NCI-H1436 (cell line): ENCODE data around the gene NUDT14.

Experiments
- DNase-seq: peaks from one replicate; lab custom pipeline; 2025; lab: John Stamatoyannopoulos, UW

NUDT14 gene

DNA sequence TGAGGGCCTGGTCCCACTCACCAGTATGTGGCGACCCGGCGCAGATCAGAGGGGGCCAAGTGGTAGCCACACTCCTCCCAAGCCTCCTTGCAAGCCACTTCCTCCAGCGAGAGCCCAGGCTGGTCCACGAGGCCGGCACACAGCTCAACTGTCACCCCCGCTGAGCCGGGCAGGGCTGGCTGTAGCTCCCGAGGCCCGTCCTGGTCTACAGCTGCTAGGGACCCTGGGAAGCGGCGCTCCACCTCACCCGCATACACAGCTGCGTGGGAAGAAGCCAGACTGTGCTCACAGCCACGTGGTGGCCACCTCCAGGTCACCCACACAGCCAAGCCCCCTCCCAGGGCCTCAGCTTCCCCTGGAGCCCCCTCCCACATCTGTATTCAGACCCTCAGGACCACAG, 4.6 kb downstream of the NUDT14 start:
- DNase-seq = no peak

- no peak for DNase-seq
Measured at GRCh38 chr14:105173901-105174894, 6.9 kb downstream of the NUDT14 start.

- DNase-seq = no peak
Measured at GRCh38 chr14:105173145-105173544, 8.0 kb downstream of the NUDT14 start.

DNA sequence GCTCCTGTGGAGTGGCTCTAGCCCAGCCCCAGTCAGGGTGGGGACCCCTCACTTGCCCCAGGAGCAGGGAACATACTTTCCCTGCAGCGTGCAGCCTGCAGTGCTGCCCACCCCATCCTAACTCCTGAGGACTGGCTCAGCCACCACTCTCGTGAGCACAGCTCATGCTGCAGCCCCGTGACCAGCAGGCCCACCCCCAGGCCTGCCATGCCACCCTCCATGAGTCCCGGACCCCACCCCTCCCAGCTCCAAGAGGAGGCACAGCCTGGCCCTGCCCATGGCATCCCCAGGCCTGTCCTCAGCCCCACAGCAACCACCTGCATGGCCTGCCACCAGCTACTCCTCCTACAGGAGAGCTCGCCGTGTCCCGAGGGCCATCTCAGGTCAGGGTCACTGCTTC, 8.6 kb downstream of the NUDT14 start:
- no peak for DNase-seq

DNA sequence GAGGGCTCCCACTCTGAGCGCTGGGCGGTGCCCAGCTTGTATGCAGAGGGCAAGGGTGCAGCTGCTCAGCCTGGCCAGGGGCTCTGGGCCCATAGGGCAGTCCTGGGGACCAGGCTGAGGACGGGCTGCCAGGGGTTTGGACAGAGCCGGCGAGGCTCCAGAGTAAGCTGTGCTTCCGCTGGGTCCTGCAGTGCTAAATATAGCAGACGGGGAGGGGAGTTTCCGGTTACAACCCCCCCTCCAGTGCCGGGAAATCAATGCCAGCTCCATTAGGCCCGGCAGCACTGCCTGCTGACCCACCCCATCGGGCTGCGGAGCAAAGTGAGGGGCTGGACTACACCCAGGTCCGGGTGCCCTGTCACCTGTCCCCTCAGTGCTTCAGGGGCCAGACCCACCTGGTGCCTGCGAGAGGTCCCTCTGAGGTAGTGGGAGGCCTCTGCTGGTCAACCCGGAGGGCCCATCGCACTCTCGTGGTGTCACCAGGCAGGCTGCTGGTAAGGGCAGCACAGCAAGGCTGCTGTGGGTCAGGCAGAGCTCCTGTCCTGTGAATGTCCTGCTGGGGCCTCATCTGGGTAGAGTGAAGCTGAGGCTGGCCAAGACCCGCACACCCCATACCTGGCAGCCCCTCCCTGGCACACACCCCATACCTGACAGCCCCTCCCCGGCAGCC, 10.0 kb downstream of the NUDT14 start:
- peak; percentile 27 for DNase-seq

DNA sequence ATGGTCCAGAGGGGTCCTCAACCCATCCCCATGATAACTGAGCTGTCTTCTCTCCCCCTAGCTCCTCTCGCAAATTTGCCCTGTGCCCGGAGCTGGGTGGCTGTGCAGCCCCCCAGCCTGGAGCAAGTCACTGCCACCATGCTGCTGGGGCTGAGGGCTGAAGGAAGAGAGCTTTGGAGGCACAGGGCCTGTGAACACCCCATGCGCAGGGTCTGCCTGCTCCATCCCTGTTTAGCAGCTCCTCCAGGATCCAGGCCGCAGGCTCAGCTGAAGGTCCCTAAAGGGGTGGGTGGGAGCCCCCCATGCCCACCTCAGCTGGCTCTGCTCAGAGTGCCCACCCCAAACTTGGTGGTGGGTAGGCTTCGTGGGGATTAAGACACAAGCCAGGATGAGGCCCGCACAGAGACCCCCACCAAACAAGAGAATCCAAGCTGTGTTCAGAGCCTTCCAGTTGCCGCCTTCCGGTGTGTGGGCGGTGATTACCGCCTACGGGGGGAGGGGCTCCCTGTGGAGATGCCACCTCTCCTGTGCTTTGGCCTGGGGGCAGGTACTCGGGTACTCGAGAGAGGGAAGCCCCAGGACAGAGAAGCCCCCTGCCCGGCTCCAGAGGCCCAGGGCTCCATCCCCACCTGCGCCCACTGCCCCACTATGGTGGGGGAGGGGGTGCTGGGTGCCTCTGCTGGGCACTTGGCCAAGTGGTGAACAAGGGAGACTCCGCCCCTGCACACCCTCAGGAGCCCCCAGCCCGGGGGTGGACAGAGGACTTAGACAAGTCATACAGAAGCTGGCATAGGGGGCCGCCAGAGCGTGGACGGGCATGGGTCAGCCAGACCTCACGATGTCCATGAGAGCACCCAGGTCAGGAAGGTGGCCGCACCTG, 11.1 kb downstream of the NUDT14 start:
- DNase-seq = peak; percentile 29

DNA sequence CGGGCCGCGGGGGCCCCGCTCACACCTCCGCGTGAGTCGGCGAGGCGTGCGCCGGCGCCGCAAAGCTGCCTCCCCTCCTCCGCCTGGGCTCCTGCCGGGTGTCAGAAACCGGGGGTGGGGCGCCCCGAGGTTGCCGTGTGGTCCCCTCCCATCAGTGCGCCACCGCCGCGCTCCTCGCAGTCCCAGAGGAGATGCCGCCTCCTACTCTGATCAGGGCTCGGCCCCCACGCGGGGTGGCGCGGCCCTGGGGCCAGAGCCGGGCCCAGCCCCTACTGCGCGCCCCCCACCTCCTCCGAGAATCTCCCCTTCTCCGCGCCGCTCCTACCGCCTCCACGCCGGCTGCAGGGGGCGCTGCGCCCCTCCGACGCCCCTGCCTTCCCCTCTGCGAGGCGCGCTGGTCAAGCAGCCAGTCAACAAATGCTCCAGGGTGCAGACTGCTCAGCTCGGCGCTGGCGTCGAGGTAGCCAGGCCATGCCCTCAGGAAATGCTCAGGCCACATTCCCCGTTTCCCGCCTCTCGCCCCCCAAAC, 12.1 kb downstream of the NUDT14 start:
- DNase-seq = peak; percentile 22

DNA sequence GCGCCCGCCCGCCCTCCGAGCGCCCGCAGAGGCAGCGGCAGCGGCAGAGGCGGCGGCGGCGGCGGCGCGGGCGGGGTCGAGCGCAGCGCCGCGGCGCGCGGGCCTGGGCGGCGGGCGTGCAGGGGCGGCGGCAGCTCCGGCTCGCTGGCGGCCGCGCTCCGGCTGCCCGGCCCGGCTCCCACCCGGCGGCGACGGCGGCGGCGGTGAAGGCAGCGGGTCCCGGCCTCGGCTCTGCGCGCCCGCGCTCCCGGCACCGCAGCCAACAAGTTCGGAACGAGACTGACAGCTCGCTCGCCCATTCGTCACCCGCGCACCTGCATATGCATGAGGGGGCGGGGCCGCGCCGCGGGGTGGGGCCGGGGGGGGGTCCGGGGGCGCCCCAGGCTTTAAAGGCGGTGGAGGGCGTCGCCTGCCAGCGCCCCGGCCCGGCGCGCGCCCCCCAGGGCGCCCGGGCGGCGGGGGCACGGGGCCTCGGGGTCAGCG, 12.6 kb downstream of the NUDT14 start, which contains the start of gene JAG2:
Gene JAG2 (minus strand): TSS at position 281 of the 483 bp plus-strand sequence. CDS start 356 bp downstream, outside the sequence.
- DNase-seq = peak; percentile 53

DNA sequence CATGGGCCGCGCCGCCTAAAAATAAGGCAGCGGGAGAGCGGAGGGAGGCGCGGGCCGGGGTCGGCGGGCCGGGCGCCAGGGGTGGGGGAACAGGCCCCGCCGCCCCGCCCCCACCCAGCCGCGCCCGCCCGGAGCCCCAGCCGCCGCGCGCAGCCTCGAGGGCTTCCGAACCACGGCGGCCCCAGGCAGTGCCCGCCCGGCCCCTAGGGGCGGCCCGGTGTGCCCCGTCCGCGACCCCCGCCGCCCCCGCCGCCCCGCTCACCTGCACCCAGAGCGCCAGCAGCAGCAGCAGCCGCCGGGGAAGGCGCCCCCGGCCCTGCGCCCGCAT, 13.1 kb downstream of the NUDT14 start:
- DNase-seq = no peak

GRCh38 chr14:105167303-105168092, 13.6 kb downstream of the NUDT14 start:
- DNase-seq = no peak

DNA sequence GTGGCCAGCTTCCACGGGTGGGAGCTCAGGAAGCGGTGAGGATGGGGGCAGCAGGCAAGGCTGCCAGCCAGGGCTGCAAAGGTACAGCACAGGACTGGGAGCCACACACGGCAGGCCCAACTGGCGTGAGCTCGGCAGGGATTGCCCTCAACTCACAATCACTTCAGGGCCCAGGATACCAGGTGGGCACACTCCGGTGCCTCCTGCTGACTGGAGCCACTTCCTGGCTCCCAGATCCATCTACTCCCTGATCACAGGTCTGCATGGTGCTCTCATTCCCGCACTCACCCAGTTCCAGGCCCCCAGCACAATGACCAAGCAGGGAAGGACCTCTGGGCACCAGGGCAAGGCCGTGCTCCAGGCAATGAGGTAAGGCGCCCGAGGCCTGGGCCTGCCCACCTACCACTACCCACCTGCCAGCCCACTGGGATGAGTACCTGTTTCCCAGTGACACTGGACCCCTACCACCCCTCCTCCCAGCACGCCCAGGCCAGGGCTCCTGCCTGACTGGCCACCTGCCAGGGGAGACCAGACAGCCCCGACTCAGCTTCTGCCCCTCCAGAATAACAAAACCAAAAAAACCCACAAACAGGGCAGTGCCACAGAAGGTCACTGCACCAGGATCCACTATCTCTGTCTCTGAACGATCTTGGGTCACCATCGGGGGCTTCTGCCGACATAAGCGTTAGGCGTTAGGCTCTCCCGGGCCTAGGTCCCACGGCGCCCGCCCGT, 14.4 kb downstream of the NUDT14 start:
- no peak for DNase-seq

GRCh38 chr14:105165761-105166485, 15.2 kb downstream of the NUDT14 start:
- no peak for DNase-seq

DNA sequence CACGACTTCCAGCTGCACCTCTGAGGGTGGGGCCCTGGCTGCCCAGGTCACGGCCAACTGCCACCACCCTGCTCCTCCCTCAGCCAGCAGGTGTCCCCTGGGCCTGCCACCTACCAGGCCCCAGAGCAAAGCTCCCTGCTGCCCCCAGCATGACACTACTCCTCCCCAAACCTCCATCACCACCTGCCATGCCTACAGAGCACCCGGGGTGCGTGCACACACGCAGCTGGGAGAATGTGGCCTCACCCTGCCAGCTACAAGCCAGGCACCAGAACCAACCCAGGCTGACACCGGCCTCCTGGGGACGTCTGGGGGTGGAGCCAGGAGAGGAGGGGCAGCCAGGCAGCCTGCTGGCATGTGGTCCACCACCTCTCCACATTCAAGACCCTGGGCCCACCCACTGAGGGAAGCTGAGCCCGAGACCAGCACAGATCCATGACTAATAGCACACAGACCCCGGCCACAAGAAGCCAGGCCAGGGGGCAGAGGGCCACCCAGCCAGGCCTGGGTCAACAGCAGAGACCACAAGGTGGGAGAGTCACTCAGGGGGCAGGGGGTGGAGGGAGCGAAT, 15.9 kb downstream of the NUDT14 start:
- peak; percentile 17 for DNase-seq

GRCh38 chr14:105163040-105163742, 17.9 kb downstream of the NUDT14 start:
- DNase-seq = peak; percentile 83

DNA sequence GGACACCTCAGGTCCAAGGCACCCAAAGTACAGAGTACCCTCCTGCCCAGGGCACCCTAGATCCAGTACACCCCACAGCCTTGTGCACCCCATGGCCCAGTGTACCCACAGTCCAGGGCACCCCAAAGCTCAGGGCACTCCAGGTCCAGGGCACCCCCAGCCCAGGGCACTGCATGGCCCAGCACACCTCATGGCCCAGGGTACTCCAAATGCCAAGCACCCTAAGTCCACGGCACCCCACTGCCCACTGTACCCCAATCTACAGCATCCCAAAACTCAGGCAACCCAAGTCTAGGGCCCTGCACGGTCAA, 18.5 kb downstream of the NUDT14 start:
- DNase-seq = no peak

GRCh38 chr14:105161964-105162668, 19.0 kb downstream of the NUDT14 start:
- DNase-seq = no peak

GRCh38 chr14:105161309-105161708, 19.8 kb downstream of the NUDT14 start:
- DNase-seq = peak; percentile 84

GRCh38 chr14:105160776-105161175, 20.3 kb downstream of the NUDT14 start:
- no peak for DNase-seq
